ENCODE measurements around the gene CREB3L1.

DNA sequence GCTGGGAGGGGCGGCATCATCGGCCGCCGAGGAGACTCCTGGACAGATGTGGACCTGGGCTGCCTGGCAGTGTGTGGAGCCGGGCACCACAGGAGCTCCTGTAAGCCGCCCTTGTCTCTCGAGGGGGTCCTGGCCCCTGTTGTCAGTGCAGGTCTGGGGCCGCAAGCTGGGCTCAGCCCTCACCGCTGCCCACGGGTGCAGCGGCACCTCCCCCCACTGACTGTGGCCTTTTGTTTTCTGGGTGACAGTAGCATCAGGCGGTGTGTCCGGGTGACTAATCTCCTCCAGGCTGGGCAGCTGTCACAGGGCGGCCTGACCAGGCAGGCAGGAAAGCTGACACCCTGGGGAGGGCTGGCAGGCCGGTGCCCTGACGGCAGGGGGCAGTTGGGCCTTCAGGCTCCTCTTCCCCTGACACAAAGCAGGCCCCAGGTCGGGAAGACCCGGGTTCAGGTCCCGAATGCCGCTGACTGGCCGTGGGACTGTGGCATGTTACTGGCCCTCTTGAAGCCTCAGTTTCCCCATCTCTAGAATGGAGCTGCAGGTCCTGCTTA lies 86.1 kb downstream of the CREB3L1 start:
- no peak for TF ChIP-seq POLR2A (IDR thresholded peaks at IDR 0.05)
- TF ChIP-seq, protein P1, sequence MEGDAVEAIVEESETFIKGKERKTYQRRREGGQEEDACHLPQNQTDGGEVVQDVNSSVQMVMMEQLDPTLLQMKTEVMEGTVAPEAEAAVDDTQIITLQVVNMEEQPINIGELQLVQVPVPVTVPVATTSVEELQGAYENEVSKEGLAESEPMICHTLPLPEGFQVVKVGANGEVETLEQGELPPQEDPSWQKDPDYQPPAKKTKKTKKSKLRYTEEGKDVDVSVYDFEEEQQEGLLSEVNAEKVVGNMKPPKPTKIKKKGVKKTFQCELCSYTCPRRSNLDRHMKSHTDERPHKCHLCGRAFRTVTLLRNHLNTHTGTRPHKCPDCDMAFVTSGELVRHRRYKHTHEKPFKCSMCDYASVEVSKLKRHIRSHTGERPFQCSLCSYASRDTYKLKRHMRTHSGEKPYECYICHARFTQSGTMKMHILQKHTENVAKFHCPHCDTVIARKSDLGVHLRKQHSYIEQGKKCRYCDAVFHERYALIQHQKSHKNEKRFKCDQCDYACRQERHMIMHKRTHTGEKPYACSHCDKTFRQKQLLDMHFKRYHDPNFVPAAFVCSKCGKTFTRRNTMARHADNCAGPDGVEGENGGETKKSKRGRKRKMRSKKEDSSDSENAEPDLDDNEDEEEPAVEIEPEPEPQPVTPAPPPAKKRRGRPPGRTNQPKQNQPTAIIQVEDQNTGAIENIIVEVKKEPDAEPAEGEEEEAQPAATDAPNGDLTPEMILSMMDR (IDR thresholded peaks at IDR 0.05): no peak

Data from right lobe of liver (tissue), 4 donors.